ENCODE data around the gene FAM209A. TPM values are rescaled to one million over a fixed set of nuclear protein-coding genes. Genes with fewer than 3 reads are reported as not detected.

FAM209A gene
- total RNA-seq, 4 donors from 2014 or later: not detected

DNA sequence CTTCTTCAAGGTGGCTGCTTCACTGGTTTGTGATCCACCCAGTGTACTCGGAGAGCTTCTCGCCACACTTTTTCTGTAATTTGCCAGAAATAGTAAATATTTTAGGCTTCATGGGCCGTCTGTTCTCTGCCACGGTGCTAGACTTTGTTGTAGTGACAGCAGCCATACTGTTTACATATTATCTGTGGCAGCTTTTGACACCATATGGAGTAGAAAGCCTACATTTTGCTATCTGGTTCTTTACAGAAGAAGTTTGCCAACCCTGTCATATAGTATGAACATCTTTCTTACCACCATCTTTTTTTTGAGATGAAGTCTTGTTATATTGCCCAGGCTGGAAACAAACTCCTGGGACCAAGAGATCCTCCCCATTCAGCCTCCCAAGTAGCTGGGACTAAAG, 41.0 kb downstream of the FAM209A start:
- Histone ChIP-seq H3K36me3 (no peaks in the 10 kb centered on the region), H3K27me3 (no peaks in the 10 kb centered on the region), H3K4me1 (no peaks in the 10 kb centered on the region), H3K4me3 (no peak overlapping the region), H3K27ac (no peak overlapping the region), H3K9me3 (no peaks in the 10 kb centered on the region)
- DNase-seq: no peak
- TF ChIP-seq, protein P1, sequence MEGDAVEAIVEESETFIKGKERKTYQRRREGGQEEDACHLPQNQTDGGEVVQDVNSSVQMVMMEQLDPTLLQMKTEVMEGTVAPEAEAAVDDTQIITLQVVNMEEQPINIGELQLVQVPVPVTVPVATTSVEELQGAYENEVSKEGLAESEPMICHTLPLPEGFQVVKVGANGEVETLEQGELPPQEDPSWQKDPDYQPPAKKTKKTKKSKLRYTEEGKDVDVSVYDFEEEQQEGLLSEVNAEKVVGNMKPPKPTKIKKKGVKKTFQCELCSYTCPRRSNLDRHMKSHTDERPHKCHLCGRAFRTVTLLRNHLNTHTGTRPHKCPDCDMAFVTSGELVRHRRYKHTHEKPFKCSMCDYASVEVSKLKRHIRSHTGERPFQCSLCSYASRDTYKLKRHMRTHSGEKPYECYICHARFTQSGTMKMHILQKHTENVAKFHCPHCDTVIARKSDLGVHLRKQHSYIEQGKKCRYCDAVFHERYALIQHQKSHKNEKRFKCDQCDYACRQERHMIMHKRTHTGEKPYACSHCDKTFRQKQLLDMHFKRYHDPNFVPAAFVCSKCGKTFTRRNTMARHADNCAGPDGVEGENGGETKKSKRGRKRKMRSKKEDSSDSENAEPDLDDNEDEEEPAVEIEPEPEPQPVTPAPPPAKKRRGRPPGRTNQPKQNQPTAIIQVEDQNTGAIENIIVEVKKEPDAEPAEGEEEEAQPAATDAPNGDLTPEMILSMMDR (IDR thresholded peaks at IDR 0.05): no peak
- no peak for TF ChIP-seq POLR2A (IDR thresholded peaks at IDR 0.05)

DNA sequence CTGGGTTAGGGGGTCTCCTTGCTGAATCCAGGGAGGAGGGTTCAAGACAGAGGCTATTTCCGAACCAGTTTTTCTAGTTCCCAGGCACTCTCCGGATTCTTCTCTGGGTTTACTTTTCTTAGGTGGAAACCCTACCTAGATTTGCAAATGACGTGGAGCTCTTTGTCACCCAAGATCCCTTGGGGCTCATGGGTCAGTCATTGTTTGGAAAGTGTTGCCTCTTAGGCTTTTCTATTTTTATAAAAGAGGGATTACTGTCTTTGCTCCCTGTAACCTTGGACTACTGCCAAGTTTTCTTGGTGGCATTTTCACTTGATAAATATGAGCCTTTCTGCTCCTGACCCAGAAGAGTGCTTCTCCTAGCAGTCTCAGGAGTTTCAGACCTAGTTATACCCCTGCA, 42.1 kb downstream of the FAM209A start:
- Histone ChIP-seq H3K4me3 (no peak overlapping the region), H3K27ac (no peak overlapping the region), H3K27me3 (no peaks in the 10 kb centered on the region), H3K9me3 (no peaks in the 10 kb centered on the region), H3K4me1 (no peaks in the 10 kb centered on the region), H3K36me3 (no peaks in the 10 kb centered on the region)
- TF ChIP-seq, protein P1 (IDR thresholded peaks at IDR 0.05): no peak
- TF ChIP-seq POLR2A (IDR thresholded peaks at IDR 0.05): no peak
- no peak for DNase-seq

DNA sequence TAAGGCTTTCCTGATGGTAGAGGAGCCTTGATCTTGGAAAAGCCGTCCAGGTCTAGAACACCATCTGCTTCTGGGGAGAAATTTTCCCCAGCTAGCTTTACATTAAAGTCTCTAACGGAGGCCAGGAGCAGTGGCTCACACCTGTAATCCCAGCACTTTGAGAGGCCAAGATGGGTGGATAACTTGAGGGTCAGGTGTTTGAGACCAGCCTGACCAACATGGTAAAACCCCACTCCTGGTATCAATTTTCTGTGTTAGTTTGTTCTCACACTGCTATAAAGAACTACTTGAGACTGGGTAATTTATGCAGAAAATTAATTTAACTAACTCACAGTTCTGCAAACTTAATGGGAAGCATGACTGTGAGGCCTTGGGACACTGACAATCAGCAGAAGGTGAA, 46.3 kb downstream of the FAM209A start:
- DNase-seq: no peak
- TF ChIP-seq, protein P1 (IDR thresholded peaks at IDR 0.05): no peak
- TF ChIP-seq POLR2A (IDR thresholded peaks at IDR 0.05): no peak
- no peak overlapping the region for H3K27ac ChIP-seq

DNA sequence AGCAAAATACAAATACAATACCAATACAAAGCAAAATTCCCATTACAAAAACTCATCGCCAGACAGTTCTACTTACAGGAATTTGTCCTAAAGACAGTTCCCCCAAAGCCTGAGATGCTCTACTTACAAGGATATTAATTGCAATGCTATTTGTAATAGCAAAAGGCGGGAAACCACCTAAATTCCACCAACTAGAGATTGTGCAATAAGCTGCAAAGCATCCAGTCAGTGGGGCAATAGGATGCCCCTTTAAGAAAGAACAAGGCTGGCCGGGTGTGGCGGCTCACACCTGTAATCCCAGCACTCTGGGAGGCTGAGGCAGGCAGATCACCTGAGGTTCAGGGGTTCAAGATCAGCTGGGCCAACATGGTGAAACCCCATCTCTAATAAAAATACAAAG, 47.6 kb downstream of the FAM209A start:
- Histone ChIP-seq H3K4me1 (no peaks in the 10 kb centered on the region), H3K27me3 (no peaks in the 10 kb centered on the region), H3K4me3 (no peak overlapping the region), H3K36me3 (no peaks in the 10 kb centered on the region), H3K9me3 (no peaks in the 10 kb centered on the region), H3K27ac (no peak overlapping the region)
- no peak for DNase-seq
- TF ChIP-seq POLR2A (IDR thresholded peaks at IDR 0.05): no peak
- TF ChIP-seq, protein P1 (IDR thresholded peaks at IDR 0.05): no peak

More for the DNA sequence above, 46.3 kb downstream of the FAM209A start:
- Histone ChIP-seq H3K4me3 (no peak overlapping the region), H3K4me1 (no peaks in the 10 kb centered on the region), H3K9me3 (no peaks in the 10 kb centered on the region), H3K27me3 (no peaks in the 10 kb centered on the region), H3K36me3 (no peaks in the 10 kb centered on the region)

DNA sequence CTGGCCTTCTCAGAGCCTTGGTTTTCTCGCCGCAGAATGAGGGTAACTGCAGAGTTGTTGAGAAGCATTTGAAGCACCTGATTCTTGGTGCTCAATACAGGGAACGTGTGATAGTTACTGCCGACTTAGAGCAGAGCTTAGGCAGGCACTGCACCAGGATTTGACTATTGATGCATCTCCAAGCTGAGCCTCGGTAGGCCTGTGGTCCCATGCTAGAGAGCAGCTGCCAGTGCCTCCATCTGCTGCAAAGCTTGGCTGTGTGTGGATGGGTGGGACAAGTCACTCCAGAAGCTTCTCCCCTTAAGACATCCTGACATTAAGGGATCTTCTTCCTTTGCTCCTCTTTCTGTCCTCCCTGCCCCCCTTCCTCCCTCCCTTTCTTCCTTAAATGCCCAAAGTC, 49.4 kb downstream of the FAM209A start:
- Histone ChIP-seq H3K27me3 (no peaks in the 10 kb centered on the region), H3K9me3 (no peaks in the 10 kb centered on the region), H3K27ac (no peak overlapping the region), H3K4me1 (no peaks in the 10 kb centered on the region), H3K4me3 (no peak overlapping the region), H3K36me3 (no peaks in the 10 kb centered on the region)
- DNase-seq: no peak
- TF ChIP-seq, protein P1 (IDR thresholded peaks at IDR 0.05): no peak
- TF ChIP-seq POLR2A (IDR thresholded peaks at IDR 0.05): no peak

DNA sequence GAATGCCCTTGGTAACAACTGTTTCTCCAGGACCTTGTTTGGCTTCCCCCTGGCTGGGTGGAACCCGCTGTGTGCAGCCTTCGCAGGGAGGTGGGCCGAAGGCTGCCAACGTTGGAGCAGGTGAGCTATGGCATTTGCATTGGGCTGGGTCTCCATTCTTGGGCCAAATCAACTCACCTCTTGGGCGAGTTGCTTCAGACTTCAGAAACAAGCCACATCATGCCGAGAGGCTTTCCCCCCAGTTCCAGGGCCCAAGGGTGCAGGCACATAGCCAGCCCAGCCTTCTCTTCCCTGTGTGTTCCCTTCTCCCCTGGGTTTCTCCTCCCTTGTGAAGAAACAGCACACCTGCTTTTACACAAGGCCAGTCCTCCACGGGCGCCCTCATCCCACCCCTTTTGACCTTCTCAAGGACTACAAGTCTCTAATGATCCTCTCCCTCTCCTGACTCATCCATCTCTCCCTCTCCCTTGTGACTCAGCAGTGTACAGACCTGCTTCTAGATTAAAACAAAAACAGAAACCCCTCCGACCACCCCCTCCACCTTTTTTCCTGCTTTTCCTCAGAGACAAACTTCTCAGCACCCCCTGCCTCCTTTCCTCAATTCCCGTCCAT, 50.1 kb downstream of the FAM209A start:
- no peaks in the 10 kb centered on the region for H3K27me3 ChIP-seq
- H3K4me3 ChIP-seq: no peak overlapping the region
- no peak overlapping the region for H3K27ac ChIP-seq
- TF ChIP-seq, protein P1 (IDR thresholded peaks at IDR 0.05): no peak
- TF ChIP-seq POLR2A (IDR thresholded peaks at IDR 0.05): no peak
- H3K4me1 ChIP-seq: no peaks in the 10 kb centered on the region
- no peaks in the 10 kb centered on the region for H3K9me3 ChIP-seq
- H3K36me3 ChIP-seq: no peaks in the 10 kb centered on the region
- no peak for DNase-seq

Measured in Peyer's patch (tissue), 4 donors.